NCI-H82 (cell line): Measurements from ENCODE around the gene KIF4A.
A peak's percentile ranks its signal among the peaks of the same experiment; 100 is the strongest.
"Not testable (repeated sequence)": the region's sequence is repeated elsewhere in the genome, so short reads cannot be mapped to it uniquely, and the experiment has no call there.

Experiments used
- DNase-seq: peaks from one replicate; lab custom pipeline; 2025; lab: John Stamatoyannopoulos, UW

The KIF4A gene

GRCh38 chrX:70386235-70386634 is 96.3 kb downstream of the KIF4A start:
- DNase-seq, result no peak

DNA sequence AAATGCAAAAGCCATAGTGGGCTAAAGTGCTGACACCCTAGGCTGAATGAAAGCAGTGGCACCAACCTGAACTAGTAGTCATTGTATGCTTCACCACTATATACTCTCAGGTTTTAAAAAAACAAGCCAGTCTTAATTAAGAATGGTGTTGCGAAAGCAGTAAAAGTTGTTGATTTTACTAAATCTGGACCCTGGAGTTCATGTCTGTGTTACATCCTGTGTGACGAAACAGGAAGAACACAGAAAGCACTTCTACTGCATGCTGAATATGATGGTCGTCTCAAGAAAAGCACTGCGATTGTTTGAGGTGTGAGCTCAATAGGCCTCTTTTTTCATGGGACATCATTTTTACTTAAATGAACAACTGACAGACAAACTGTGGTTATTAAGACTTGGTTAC is 109.0 kb downstream of the KIF4A start:
- no peak for DNase-seq

DNA sequence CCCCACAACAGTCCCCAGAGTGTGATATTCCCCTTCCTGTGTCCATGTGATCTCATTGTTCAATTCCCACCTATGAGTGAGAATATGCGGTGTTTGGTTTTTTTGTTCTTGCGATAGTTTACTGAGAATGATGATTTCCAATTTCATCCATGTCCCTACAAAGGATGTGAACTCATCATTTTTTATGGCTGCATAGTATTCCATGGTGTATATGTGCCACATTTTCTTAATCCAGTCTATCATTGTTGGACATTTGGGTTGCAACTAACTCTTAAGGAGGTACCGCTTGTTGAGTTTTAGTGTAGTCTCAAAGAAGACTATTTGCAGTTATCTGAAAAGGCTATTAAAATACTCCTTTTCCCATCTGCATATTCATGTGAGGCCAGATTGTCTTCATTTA is 110.3 kb downstream of the KIF4A start:
- not testable (repeated sequence) for DNase-seq

DNA sequence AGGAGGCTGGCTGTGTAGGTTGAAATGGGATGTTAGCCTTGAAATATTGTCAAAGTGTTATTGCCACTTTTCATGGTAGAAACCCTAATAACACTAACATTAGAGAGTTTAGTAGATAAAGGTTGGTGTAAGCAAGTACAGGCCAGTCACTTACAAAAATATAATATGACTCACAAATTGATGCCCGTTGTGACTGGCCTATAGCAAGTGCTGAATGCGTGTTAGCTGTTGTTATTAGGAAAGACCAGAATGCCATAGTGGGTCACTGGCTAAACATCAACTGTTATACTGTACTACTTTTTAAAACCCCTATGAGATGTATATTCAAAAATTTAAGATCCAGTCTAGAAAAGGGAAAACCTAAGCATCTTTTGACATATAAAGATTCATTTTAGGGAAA is 112.8 kb downstream of the KIF4A start:
- no peak for DNase-seq

DNA sequence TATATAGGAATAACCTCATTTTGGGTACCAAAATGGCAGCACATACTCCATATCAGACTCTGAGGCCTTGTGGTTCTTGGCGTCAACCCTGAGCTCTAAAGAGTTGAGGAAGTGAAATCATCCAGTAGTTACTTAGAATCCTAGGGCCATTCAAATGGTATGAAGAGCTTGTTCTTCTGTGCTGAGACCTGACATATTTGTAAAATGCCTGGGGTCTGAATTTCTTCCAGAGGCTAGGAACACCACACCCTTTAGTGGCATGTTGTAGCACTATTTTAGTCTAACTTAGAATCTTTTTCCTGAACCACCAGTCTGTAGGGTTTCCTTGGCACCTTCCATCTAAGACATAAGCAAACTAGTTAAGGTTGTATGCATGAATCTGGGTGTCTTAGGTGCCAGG is 115.1 kb downstream of the KIF4A start:
- no peak for DNase-seq

GRCh38 chrX:70410921-70411320 is 121.0 kb downstream of the KIF4A start:
- no peak for DNase-seq

- no peak for DNase-seq
These were observed 121.6 kb downstream of the KIF4A start for GRCh38 chrX:70411475-70411874.

DNA sequence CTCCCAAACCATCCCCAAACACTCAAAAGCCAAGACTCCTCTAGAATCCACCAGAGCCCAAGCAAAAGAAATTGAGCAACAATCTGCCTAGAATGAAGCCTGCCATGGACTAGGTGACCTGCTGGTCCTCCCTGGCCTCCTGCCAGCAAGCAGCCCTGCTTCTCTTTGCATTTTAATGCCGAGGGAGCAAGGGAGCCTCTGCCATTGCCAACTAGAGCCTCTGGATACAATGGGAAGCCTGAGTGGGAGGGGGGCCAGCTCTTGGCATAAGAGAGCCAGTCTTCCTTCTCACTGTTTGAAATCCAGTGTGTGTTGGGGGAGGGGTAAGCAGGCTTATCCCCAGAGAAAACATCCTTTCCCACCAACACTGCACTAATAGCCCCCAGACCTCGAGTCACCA is 131.7 kb downstream of the KIF4A start:
- peak; percentile 20 for DNase-seq

- DNase-seq, result peak; percentile 74
These were observed 133.0 kb downstream of the KIF4A start, which contains the start of gene GDPD2 for GRCh38 chrX:70422851-70423341. TSS of gene GDPD2 (plus strand) at chrX:70423314. CDS start at chrX:70424985, 1,671 bp downstream.

- DNase-seq, result no peak
These were observed 134.2 kb downstream of the KIF4A start for GRCh38 chrX:70423936-70424675.

- no peak for DNase-seq
These were observed 134.9 kb downstream of the KIF4A start for GRCh38 chrX:70424801-70425200.

DNA sequence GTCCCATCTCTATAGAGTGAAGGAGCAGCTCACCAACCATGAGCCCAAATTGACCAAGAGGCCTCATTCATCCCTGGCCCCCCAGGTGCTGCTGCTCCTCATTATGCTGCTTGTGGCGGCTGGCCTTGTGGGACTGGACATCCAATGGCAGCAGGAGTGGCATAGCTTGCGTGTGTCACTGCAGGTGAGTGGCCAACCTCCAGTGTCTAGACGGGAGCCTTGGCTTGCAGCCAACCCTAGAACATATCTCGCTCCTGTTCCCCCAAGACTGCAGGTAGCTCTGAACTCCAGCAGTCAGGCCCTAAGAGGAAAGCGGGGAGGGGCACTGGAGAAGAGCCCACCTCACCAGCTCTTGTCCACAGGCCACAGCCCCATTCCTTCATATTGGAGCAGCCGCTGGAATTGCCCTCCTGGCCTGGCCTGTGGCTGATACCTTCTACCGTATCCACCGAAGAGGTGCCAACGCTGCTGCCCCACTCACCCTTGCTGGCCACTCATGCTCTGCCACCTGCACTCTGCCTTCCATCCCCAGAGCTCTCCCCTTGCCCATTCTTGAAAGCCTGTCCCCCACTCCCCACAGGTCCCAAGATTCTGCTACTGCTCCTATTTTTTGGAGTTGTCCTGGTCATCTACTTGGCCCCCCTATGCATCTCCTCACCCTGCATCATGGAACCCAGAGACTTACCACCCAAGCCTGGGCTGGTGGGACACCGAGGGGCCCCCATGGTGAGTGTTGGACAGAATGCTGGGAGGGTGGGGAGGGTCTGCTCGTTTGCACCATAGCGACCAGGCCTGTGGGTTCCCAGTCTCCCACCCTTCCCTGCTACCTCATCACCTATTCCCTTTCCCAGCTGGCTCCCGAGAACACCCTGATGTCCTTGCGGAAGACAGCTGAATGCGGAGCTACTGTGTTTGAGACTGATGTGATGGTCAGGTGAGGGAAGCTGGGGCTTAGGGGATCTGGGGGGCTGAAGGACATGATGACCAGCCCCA is 136.7 kb downstream of the KIF4A start:
- DNase-seq, result no peak

DNA sequence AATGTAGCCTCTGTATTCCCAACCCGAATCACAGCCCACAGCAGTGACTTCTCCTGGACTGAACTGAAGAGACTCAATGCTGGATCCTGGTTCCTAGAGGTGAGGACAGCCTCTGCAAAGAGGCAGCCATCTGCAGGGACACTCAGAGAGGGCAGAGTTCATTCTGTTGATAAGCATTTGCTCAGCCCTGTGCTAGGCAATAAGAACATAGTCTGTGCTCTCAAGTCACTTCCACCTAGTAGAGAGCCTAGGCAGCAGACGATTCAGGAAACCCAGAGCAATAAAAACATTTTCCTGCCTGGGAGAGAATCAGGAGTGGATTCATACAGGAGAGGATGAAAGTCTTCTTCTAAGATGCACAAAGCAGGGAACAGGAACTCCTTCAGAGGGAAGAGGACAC is 137.5 kb downstream of the KIF4A start:
- no peak for DNase-seq

DNA sequence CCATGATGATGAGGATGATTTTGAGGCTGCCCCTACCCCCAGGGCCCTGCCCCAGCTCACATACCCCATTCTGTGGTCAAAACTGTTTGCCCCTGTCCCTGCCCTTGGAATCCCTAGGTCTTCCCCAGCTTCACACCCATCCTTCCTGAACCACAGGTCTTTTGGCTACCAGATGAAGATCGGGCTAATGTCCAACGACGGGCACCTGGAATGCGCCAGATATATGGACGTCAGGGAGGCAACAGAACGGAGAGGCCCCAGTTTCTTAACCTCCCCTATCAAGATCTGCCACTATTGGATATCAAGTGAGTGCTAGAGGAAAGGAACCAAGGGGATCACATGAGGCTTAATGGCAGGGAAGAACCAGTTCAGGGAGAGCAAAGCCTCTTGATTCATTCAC is 139.9 kb downstream of the KIF4A start:
- DNase-seq, result no peak

DNA sequence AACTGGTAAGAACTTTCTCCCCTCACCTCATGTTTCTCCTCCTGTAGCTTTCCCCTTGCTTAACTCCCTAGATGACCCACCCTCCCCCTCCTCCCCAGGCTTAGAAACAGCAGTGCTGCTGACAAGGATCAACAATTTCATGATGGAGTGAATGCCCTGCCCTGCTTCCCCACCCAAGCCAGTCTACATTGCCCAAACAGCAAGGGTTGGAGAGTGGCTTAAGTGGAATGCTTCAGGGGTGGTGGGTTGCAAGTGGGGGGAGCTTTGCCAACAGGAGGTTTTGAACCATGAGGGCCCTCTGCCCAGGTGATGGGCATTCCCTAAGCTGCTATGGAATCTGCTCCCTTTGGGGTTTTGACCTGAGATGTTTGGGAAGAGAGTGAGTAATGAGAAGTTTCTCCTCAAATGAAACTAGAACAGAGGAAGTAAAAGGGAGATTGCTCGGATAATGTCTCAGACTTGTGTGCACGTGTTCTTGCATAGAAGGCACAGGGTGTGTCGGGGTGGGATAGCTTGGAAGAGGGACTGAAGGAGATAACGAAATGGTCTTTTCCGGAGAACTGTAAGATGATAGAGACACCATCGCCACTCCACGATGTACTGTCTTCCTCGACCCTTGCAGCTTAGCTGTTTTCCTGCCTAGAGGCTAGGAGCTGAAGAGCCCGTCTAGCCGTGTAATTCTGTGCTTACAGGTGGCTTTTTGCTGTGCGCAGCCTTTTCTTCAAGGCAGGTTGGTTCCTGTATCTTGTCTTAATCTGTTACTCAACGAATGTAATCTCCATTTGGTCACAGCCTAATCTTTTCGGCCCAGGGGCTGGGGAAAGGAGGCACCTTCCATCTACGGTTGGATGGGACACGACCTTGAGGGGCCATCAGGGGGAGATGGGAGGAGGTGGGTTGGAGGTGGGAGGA is 143.3 kb downstream of the KIF4A start:
- DNase-seq, result no peak

DNA sequence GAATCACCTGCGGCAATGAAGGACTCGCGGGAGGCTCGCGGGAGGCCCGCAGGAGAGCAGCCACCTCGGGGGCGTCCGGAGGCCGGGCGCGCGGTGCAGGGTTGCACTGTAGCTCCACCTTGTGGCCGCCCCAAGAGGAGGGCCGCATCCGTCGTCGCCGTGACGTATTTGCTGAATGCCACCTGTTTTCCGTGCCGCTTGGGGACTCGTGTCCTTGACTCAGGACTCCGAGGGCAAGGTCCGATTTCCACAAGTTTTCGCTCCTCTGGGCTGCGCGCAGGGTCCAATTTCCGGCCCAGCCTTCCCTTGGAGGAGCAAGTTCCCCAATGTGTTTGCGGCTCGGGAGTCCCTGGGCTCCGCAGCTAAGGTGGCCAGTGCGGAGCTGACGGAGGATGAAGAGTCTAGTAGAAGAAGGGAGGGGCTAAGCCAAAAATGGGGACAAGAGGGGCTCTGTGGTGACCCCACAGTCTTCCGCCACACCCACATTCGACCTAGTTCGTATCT is 144.0 kb downstream of the KIF4A start:
- DNase-seq, result peak; percentile 88

- peak; percentile 95 for DNase-seq
These were observed 144.5 kb downstream of the KIF4A start for GRCh38 chrX:70434352-70434866.

GRCh38 chrX:70434914-70435586 is 145.1 kb downstream of the KIF4A start:
- no peak for DNase-seq

GRCh38 chrX:70436343-70436742 is 146.4 kb downstream of the KIF4A start:
- peak; percentile 84 for DNase-seq

GRCh38 chrX:70437011-70437410 is 147.1 kb downstream of the KIF4A start:
- no peak for DNase-seq
